Measurements from ENCODE around the gene RILPL1.
A peak's percentile ranks its signal among the peaks of the same experiment; 100 is the strongest.
"Not testable (repeated sequence)": the region's sequence is repeated elsewhere in the genome, so short reads cannot be mapped to it uniquely, and the experiment has no call there.

The RILPL1 gene

GRCh38 chr12:123453165-123453564 lies 80.4 kb downstream of the RILPL1 start:
- Histone ChIP-seq H3K27ac (ENCODE audit: low read length) (no peak overlapping the region), H3K4me3 (ENCODE audit: low read depth in 1 of 2, low read length in 2 of 2) (no peak overlapping the region), H3K27me3 (ENCODE audit: low read depth, low read length) (no peaks in the 10 kb centered on the region), H3K9me3 (ENCODE audit: control insufficient read depth in 1 of 2, low read length in 2 of 2) (no peaks in the 10 kb centered on the region), H3K36me3 (ENCODE audit: control insufficient read depth in 1 of 2, insufficient read depth in 2 of 2, low read length in 2 of 2) (no peaks in the 10 kb centered on the region), H3K4me1 (ENCODE audit: control insufficient read depth in 1 of 2, insufficient read depth in 2 of 2, low read length in 2 of 2) (no peaks in the 10 kb centered on the region)

- H3K27ac ChIP-seq (ENCODE audit: low read length); H3K9me3 ChIP-seq (ENCODE audit: control insufficient read depth in 1 of 2, low read length in 2 of 2); H3K36me3 ChIP-seq (ENCODE audit: control insufficient read depth in 1 of 2, insufficient read depth in 2 of 2, low read length in 2 of 2); H3K4me1 ChIP-seq (ENCODE audit: control insufficient read depth in 1 of 2, insufficient read depth in 2 of 2, low read length in 2 of 2); H3K27me3 ChIP-seq (ENCODE audit: low read depth, low read length); H3K4me3 ChIP-seq (ENCODE audit: low read depth in 1 of 2, low read length in 2 of 2): not testable (repeated sequence)
Measured at GRCh38 chr12:123452276-123452550, 81.3 kb downstream of the RILPL1 start.

- H3K9me3 ChIP-seq (ENCODE audit: control insufficient read depth in 1 of 2, low read length in 2 of 2) = no peaks in the 10 kb centered on the region
- H3K4me1 ChIP-seq (ENCODE audit: control insufficient read depth in 1 of 2, insufficient read depth in 2 of 2, low read length in 2 of 2) = peaks cover 0 to 9% of the 10 kb centered on the region in 2 donors
- no peak overlapping the region for H3K4me3 ChIP-seq (ENCODE audit: low read depth in 1 of 2, low read length in 2 of 2)
- H3K27ac ChIP-seq (ENCODE audit: low read length) = no peak overlapping the region
- H3K27me3 ChIP-seq (ENCODE audit: low read depth, low read length) = no peaks in the 10 kb centered on the region
- H3K36me3 ChIP-seq (ENCODE audit: control insufficient read depth in 1 of 2, insufficient read depth in 2 of 2, low read length in 2 of 2) = no peaks in the 10 kb centered on the region
Measured at GRCh38 chr12:123450636-123451035, 82.9 kb downstream of the RILPL1 start.

GRCh38 chr12:123449856-123450255 lies 83.7 kb downstream of the RILPL1 start:
- Histone ChIP-seq H3K27ac (ENCODE audit: low read length) (no peak overlapping the region), H3K9me3 (ENCODE audit: control insufficient read depth in 1 of 2, low read length in 2 of 2) (no peaks in the 10 kb centered on the region), H3K36me3 (ENCODE audit: control insufficient read depth in 1 of 2, insufficient read depth in 2 of 2, low read length in 2 of 2) (no peaks in the 10 kb centered on the region), H3K4me3 (ENCODE audit: low read depth in 1 of 2, low read length in 2 of 2) (no peak overlapping the region), H3K27me3 (ENCODE audit: low read depth, low read length) (no peaks in the 10 kb centered on the region), H3K4me1 (ENCODE audit: control insufficient read depth in 1 of 2, insufficient read depth in 2 of 2, low read length in 2 of 2) (peaks cover 0 to 14% of the 10 kb centered on the region in 2 donors)

- H3K27ac ChIP-seq (ENCODE audit: low read length) = no peak overlapping the region
- no peaks in the 10 kb centered on the region for H3K36me3 ChIP-seq (ENCODE audit: control insufficient read depth in 1 of 2, insufficient read depth in 2 of 2, low read length in 2 of 2)
- no peaks in the 10 kb centered on the region for H3K9me3 ChIP-seq (ENCODE audit: control insufficient read depth in 1 of 2, low read length in 2 of 2)
- H3K4me1 ChIP-seq (ENCODE audit: control insufficient read depth in 1 of 2, insufficient read depth in 2 of 2, low read length in 2 of 2) = peaks cover 0 to 16% of the 10 kb centered on the region in 2 donors
- H3K4me3 ChIP-seq (ENCODE audit: low read depth in 1 of 2, low read length in 2 of 2) = no peak overlapping the region
- no peaks in the 10 kb centered on the region for H3K27me3 ChIP-seq (ENCODE audit: low read depth, low read length)
Measured at GRCh38 chr12:123449249-123449733, 84.2 kb downstream of the RILPL1 start.

- H3K4me1 ChIP-seq (ENCODE audit: control insufficient read depth in 1 of 2, insufficient read depth in 2 of 2, low read length in 2 of 2) = peaks cover 0 to 20% of the 10 kb centered on the region in 2 donors
- H3K4me3 ChIP-seq (ENCODE audit: low read depth in 1 of 2, low read length in 2 of 2) = no peak overlapping the region
- no peak overlapping the region for H3K27ac ChIP-seq (ENCODE audit: low read length)
- H3K36me3 ChIP-seq (ENCODE audit: control insufficient read depth in 1 of 2, insufficient read depth in 2 of 2, low read length in 2 of 2) = no peaks in the 10 kb centered on the region
- H3K9me3 ChIP-seq (ENCODE audit: control insufficient read depth in 1 of 2, low read length in 2 of 2) = no peaks in the 10 kb centered on the region
- no peaks in the 10 kb centered on the region for H3K27me3 ChIP-seq (ENCODE audit: low read depth, low read length)
Measured at GRCh38 chr12:123446333-123446713, 87.2 kb downstream of the RILPL1 start.

- H3K27me3 ChIP-seq (ENCODE audit: low read depth, low read length) = no peaks in the 10 kb centered on the region
- no peak overlapping the region for H3K4me3 ChIP-seq (ENCODE audit: low read depth in 1 of 2, low read length in 2 of 2)
- no peaks in the 10 kb centered on the region for H3K9me3 ChIP-seq (ENCODE audit: control insufficient read depth in 1 of 2, low read length in 2 of 2)
- H3K4me1 ChIP-seq (ENCODE audit: control insufficient read depth in 1 of 2, insufficient read depth in 2 of 2, low read length in 2 of 2) = peaks cover 0 to 20% of the 10 kb centered on the region in 2 donors
- H3K27ac ChIP-seq (ENCODE audit: low read length) = peak overlapping the region; percentile 51
- no peaks in the 10 kb centered on the region for H3K36me3 ChIP-seq (ENCODE audit: control insufficient read depth in 1 of 2, insufficient read depth in 2 of 2, low read length in 2 of 2)
Measured at GRCh38 chr12:123445388-123446332, 87.9 kb downstream of the RILPL1 start.

GRCh38 chr12:123444092-123445026 lies 89.2 kb downstream of the RILPL1 start:
- Histone ChIP-seq H3K4me3 (ENCODE audit: low read depth in 1 of 2, low read length in 2 of 2) (no peak overlapping the region), H3K9me3 (ENCODE audit: control insufficient read depth in 1 of 2, low read length in 2 of 2) (no peaks in the 10 kb centered on the region), H3K27me3 (ENCODE audit: low read depth, low read length) (no peaks in the 10 kb centered on the region), H3K4me1 (ENCODE audit: control insufficient read depth in 1 of 2, insufficient read depth in 2 of 2, low read length in 2 of 2) (peaks cover 0 to 20% of the 10 kb centered on the region in 2 donors), H3K36me3 (ENCODE audit: control insufficient read depth in 1 of 2, insufficient read depth in 2 of 2, low read length in 2 of 2) (no peaks in the 10 kb centered on the region), H3K27ac (ENCODE audit: low read length) (no peak overlapping the region)

DNA sequence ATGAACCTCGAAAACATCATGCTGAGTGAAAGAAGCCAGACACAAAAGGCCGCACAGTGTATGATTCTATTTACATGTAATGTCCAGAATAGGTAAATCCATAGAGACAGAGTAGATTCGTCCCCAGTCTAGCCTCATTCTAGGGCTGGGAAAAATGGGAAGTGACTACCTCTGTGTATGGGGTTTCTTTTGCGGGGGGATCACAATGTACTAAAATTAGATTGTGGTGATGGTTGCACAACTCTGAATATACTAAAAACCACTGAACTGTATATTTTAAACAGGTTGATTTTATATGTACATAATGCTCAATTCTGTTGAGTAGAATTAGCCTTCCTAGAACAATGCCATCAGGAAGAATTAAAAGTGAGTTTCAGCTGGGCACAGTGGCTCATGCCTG lies 90.7 kb downstream of the RILPL1 start:
- H3K36me3 ChIP-seq (ENCODE audit: control insufficient read depth in 1 of 2, insufficient read depth in 2 of 2, low read length in 2 of 2) = no peaks in the 10 kb centered on the region
- H3K9me3 ChIP-seq (ENCODE audit: control insufficient read depth in 1 of 2, low read length in 2 of 2) = no peaks in the 10 kb centered on the region
- H3K4me3 ChIP-seq (ENCODE audit: low read depth in 1 of 2, low read length in 2 of 2) = no peak overlapping the region
- no peaks in the 10 kb centered on the region for H3K27me3 ChIP-seq (ENCODE audit: low read depth, low read length)
- H3K27ac ChIP-seq (ENCODE audit: low read length) = no peak overlapping the region
- peaks cover 0 to 20% of the 10 kb centered on the region in 2 donors for H3K4me1 ChIP-seq (ENCODE audit: control insufficient read depth in 1 of 2, insufficient read depth in 2 of 2, low read length in 2 of 2)

GRCh38 chr12:123441523-123442164 lies 91.9 kb downstream of the RILPL1 start:
- Histone ChIP-seq H3K4me3 (ENCODE audit: low read depth in 1 of 2, low read length in 2 of 2) (no peak overlapping the region), H3K36me3 (ENCODE audit: control insufficient read depth in 1 of 2, insufficient read depth in 2 of 2, low read length in 2 of 2) (no peaks in the 10 kb centered on the region), H3K9me3 (ENCODE audit: control insufficient read depth in 1 of 2, low read length in 2 of 2) (no peaks in the 10 kb centered on the region), H3K4me1 (ENCODE audit: control insufficient read depth in 1 of 2, insufficient read depth in 2 of 2, low read length in 2 of 2) (peaks cover 0 to 20% of the 10 kb centered on the region in 2 donors), H3K27ac (ENCODE audit: low read length) (no peak overlapping the region), H3K27me3 (ENCODE audit: low read depth, low read length) (no peaks in the 10 kb centered on the region)

All from muscle layer of duodenum (tissue), 2 donors.